ENCODE measurements around the gene SPATA24.

- no peak for TF ChIP-seq POLR2A (IDR thresholded peaks at IDR 0.05; ENCODE audit: low read length)
- TF ChIP-seq GATA1 (IDR thresholded peaks at IDR 0.05; ENCODE audit: low read depth, low read length) = no peak
Observed at GRCh38 chr5:139451176-139451575, 47.3 kb upstream of the SPATA24 start.

Measured in erythroblast (primary cell).